ENCODE data around the gene STOX1. TPM values are rescaled to one million over a fixed set of nuclear protein-coding genes. Genes with fewer than 3 reads are reported as not detected.
"Not testable (repeated sequence)": the region's sequence is repeated elsewhere in the genome, so short reads cannot be mapped to it uniquely, and the experiment has no call there.

Gene STOX1
- polyA plus RNA-seq, 6 donors from 2014 or later = 0.09 to 0.38 (median 0.19) TPM; not detected in 2

GRCh38 chr10:68811314-68812009 is 15.9 kb upstream of the STOX1 start:
- Mint-ChIP-seq H3K27ac (no peak overlapping the region), H3K9me3 (no peaks in the 10 kb centered on the region), H3K27me3 (no peaks in the 10 kb centered on the region), H3K36me3 (no peaks in the 10 kb centered on the region), H3K4me1 (no peaks in the 10 kb centered on the region), H3K4me3 (no peak overlapping the region)
- no peak for DNase-seq
- no peak for ATAC-seq (ENCODE audit: low read depth in 2 of 2)

- Mint-ChIP-seq H3K27ac (peak overlapping the region in 1 of 6 donors; percentile 12), H3K36me3 (no peaks in the 10 kb centered on the region), H3K4me3 (no peak overlapping the region), H3K4me1 (no peaks in the 10 kb centered on the region), H3K27me3 (no peaks in the 10 kb centered on the region), H3K9me3 (no peaks in the 10 kb centered on the region)
- ATAC-seq (ENCODE audit: low read depth in 2 of 2) = no peak
- DNase-seq = no peak
Observed at GRCh38 chr10:68812420-68812819, 14.9 kb upstream of the STOX1 start.

- ATAC-seq (ENCODE audit: low read depth in 2 of 2) (no peak), DNase-seq (no peak)
- no peak overlapping the region for H3K4me3 Mint-ChIP-seq
- H3K4me1 Mint-ChIP-seq = no peaks in the 10 kb centered on the region
- H3K36me3 Mint-ChIP-seq = no peaks in the 10 kb centered on the region
- no peak overlapping the region for H3K27ac Mint-ChIP-seq
- H3K9me3 Mint-ChIP-seq = no peaks in the 10 kb centered on the region
- H3K27me3 Mint-ChIP-seq = no peaks in the 10 kb centered on the region
Observed at GRCh38 chr10:68813559-68813958, 13.8 kb upstream of the STOX1 start.

- Mint-ChIP-seq H3K36me3 (no peaks in the 10 kb centered on the region), H3K4me1 (no peaks in the 10 kb centered on the region), H3K27me3 (no peaks in the 10 kb centered on the region), H3K4me3 (no peak overlapping the region), H3K27ac (no peak overlapping the region), H3K9me3 (peaks cover 0 to 2% (median 0%) of the 10 kb centered on the region in 7 donors)
- ATAC-seq (ENCODE audit: low read depth in 2 of 2) (no peak), DNase-seq (no peak)
Observed at GRCh38 chr10:68816796-68817412, 10.4 kb upstream of the STOX1 start.

GRCh38 chr10:68820359-68820758 is 7.0 kb upstream of the STOX1 start:
- H3K36me3 Mint-ChIP-seq = not testable (repeated sequence)

GRCh38 chr10:68822626-68823025 is 4.7 kb upstream of the STOX1 start:
- H3K36me3 Mint-ChIP-seq; DNase-seq; H3K4me1 Mint-ChIP-seq; ATAC-seq (ENCODE audit: low read depth in 2 of 2); H3K9me3 Mint-ChIP-seq; H3K4me3 Mint-ChIP-seq: not testable (repeated sequence)
- Mint-ChIP-seq H3K27me3 (peaks cover 0 to 13% (median 0%) of the 10 kb centered on the region in 3 donors), H3K27ac (peak overlapping the region in 1 of 6 donors; percentile 64)

More at GRCh38 chr10:68820359-68820758, 7.0 kb upstream of the STOX1 start:
- H3K4me1 Mint-ChIP-seq; H3K9me3 Mint-ChIP-seq; H3K4me3 Mint-ChIP-seq; ATAC-seq (ENCODE audit: low read depth in 2 of 2); DNase-seq; H3K27me3 Mint-ChIP-seq: not testable (repeated sequence)
- peak overlapping the region in 1 of 6 donors; percentile 77 for H3K27ac Mint-ChIP-seq

GRCh38 chr10:68827592-68827959 is 245 bp downstream of the STOX1 start:
- H3K4me3 Mint-ChIP-seq = not testable (repeated sequence)

GRCh38 chr10:68828083-68828601 is 811 bp downstream of the STOX1 start:
- not testable (repeated sequence) for H3K36me3 Mint-ChIP-seq, H3K9me3 Mint-ChIP-seq, H3K27ac Mint-ChIP-seq
- peak overlapping the region; percentile 56 to 80 (median 70) for H3K4me3 Mint-ChIP-seq
- H3K4me1 Mint-ChIP-seq = peaks cover 0 to 10% (median 9%) of the 10 kb centered on the region in 3 donors
- DNase-seq = peak; percentile 12
- peaks cover 0 to 13% (median 0%) of the 10 kb centered on the region in 3 donors for H3K27me3 Mint-ChIP-seq
- ATAC-seq (ENCODE audit: low read depth in 2 of 2) = peak; percentile 67 to 71

More at GRCh38 chr10:68827592-68827959, 245 bp downstream of the STOX1 start:
- H3K4me1 Mint-ChIP-seq = peaks cover 0 to 10% (median 9%) of the 10 kb centered on the region in 3 donors
- H3K36me3 Mint-ChIP-seq, H3K9me3 Mint-ChIP-seq, H3K27ac Mint-ChIP-seq, DNase-seq: not testable (repeated sequence)
- H3K27me3 Mint-ChIP-seq = peaks cover 0 to 13% (median 0%) of the 10 kb centered on the region in 3 donors
- ATAC-seq (ENCODE audit: low read depth in 2 of 2) = peak; percentile 59 to 64

- H3K27ac Mint-ChIP-seq = no peak overlapping the region
- peak overlapping the region in 7 of 8 donors; percentile 32 to 80 (median 69) for H3K4me3 Mint-ChIP-seq
- H3K27me3 Mint-ChIP-seq = peaks cover 0 to 13% (median 0%) of the 10 kb centered on the region in 3 donors
- DNase-seq (no peak), ATAC-seq (ENCODE audit: low read depth in 2 of 2) (no peak)
- no peaks in the 10 kb centered on the region for H3K9me3 Mint-ChIP-seq
- H3K4me1 Mint-ChIP-seq = peaks cover 0 to 10% (median 9%) of the 10 kb centered on the region in 3 donors
- H3K36me3 Mint-ChIP-seq = no peaks in the 10 kb centered on the region
Observed at GRCh38 chr10:68828833-68829232, 1.5 kb downstream of the STOX1 start.

- Mint-ChIP-seq H3K4me3 (peak overlapping the region in 2 of 8 donors; percentile 70 to 77), H3K27ac (no peak overlapping the region), H3K36me3 (no peaks in the 10 kb centered on the region), H3K9me3 (no peaks in the 10 kb centered on the region), H3K4me1 (peaks cover 0 to 10% (median 9%) of the 10 kb centered on the region in 3 donors), H3K27me3 (peaks cover 0 to 13% (median 0%) of the 10 kb centered on the region in 3 donors)
- ATAC-seq (ENCODE audit: low read depth in 2 of 2) (no peak), DNase-seq (no peak)
Observed at GRCh38 chr10:68829521-68829920, 2.2 kb downstream of the STOX1 start.

- no peaks in the 10 kb centered on the region for H3K36me3 Mint-ChIP-seq
- no peaks in the 10 kb centered on the region for H3K9me3 Mint-ChIP-seq
- no peak for ATAC-seq (ENCODE audit: low read depth in 2 of 2)
- no peak overlapping the region for H3K4me3 Mint-ChIP-seq
- H3K27me3 Mint-ChIP-seq = peaks cover 0 to 11% (median 0%) of the 10 kb centered on the region in 3 donors
- no peak for DNase-seq
- H3K27ac Mint-ChIP-seq = peak overlapping the region in 1 of 6 donors; percentile 72
- H3K4me1 Mint-ChIP-seq = peaks cover 0 to 10% (median 9%) of the 10 kb centered on the region in 3 donors
Observed at GRCh38 chr10:68829952-68830351, 2.6 kb downstream of the STOX1 start.

GRCh38 chr10:68831961-68832455 is 4.7 kb downstream of the STOX1 start:
- no peak overlapping the region for H3K27ac Mint-ChIP-seq

GRCh38 chr10:68832601-68833000 is 5.3 kb downstream of the STOX1 start:
- Mint-ChIP-seq H3K36me3 (no peaks in the 10 kb centered on the region), H3K4me1 (peaks cover 0 to 2% (median 0%) of the 10 kb centered on the region in 3 donors), H3K27me3 (no peaks in the 10 kb centered on the region), H3K27ac (no peak overlapping the region), H3K9me3 (no peaks in the 10 kb centered on the region), H3K4me3 (no peak overlapping the region)
- no peak for ATAC-seq (ENCODE audit: low read depth in 2 of 2)
- no peak for DNase-seq

More at GRCh38 chr10:68831961-68832455, 4.7 kb downstream of the STOX1 start:
- H3K4me3 Mint-ChIP-seq = no peak overlapping the region
- H3K9me3 Mint-ChIP-seq = no peaks in the 10 kb centered on the region
- ATAC-seq (ENCODE audit: low read depth in 2 of 2) (no peak), DNase-seq (no peak)
- H3K27me3 Mint-ChIP-seq = no peaks in the 10 kb centered on the region
- H3K36me3 Mint-ChIP-seq = no peaks in the 10 kb centered on the region
- H3K4me1 Mint-ChIP-seq = peaks cover 0 to 2% (median 0%) of the 10 kb centered on the region in 3 donors

Measured in naive B cell (primary cell).